Testis (tissue), 3 donors: Measurements from ENCODE around the gene DSTN. TPM values are rescaled to one million over a fixed set of nuclear protein-coding genes. Genes with fewer than 3 reads are reported as not detected.

Experiments used
- polyA plus RNA-seq: library from polyadenylated mRNA; stranded (reverse); fragments of 350-450 nt; fragmentation: Illumina TruSeq; extraction: RNeasy Lipid Tissue Mini Kit (QIAGEN cat#74804); gene quantifications from one replicate; pipeline ENCODE4 v1.2.3, GENCODE V29; 2014; ENCODE audit warnings: low read depth, low replicate concordance; ENCODE audit not compliant: insufficient read depth
- total RNA-seq, 2 donors: library from RNA; depleted of rRNA; stranded (reverse); fragments of >200 nt; gene quantifications; one replicate each; pipeline ENCODE4 v1.2.3, GENCODE V29; 2016

DSTN gene
- total and polyA plus RNA-seq, 3 donors from 2014 or later: 121 to 301 (median 148) TPM

Other genes starting within 250 kb of the DSTN start
- gene BFSP1, start 38.7 kb upstream of the DSTN start, total RNA-seq: 10 to 100 TPM; 10.7 to 11.3 TPM
- 7.4 TPM for gene BFSP1, start 38.7 kb upstream of the DSTN start, polyA plus RNA-seq
- 100 to 1,000 TPM; 144 to 146 TPM for gene RRBP1, start 112.2 kb downstream of the DSTN start, total RNA-seq
- gene RRBP1, start 112.2 kb downstream of the DSTN start, polyA plus RNA-seq: 93.8 TPM
- 10 to 100 TPM; 29.5 to 60.2 TPM for gene BANF2, start 129.9 kb downstream of the DSTN start, total RNA-seq
- gene BANF2, start 129.9 kb downstream of the DSTN start, polyA plus RNA-seq: 133 TPM